ENCODE data around the gene VAV1.

- TF ChIP-seq EP300 (IDR thresholded peaks at IDR 0.05; ENCODE audit: borderline replicate concordance in 1 of 2, control insufficient read depth in 1 of 2, low read depth in 2 of 2, low read length in 2 of 2) (no peak), CTCF (IDR thresholded peaks at IDR 0.05 in 2 of 3, conservative IDR thresholded peaks at IDR 0.05 in 1 of 3; ENCODE audit: control insufficient read depth in 2 of 3, extremely low read depth in 1 of 3, insufficient read depth in 1 of 3, low read depth in 3 of 3, low read length in 3 of 3) (no peak), YBX1 (IDR thresholded peaks at IDR 0.05) (no peak), EED (IDR thresholded peaks at IDR 0.05; ENCODE audit: low read depth) (no peak; the same call in 1 of the 2 replicates), POLR2AphosphoS5 (IDR thresholded peaks at IDR 0.05; ENCODE audit: low read length) (no peak), TBL1XR1 (IDR thresholded peaks at IDR 0.05; ENCODE audit: low read depth, low read length) (no peak; the same call in 1 of the 2 replicates), NRF1 (conservative IDR thresholded peaks at IDR 0.05; ENCODE audit: low read depth, low read length) (no peak), EZH2 (IDR thresholded peaks at IDR 0.05; ENCODE audit: borderline replicate concordance, control insufficient read depth, low read depth, low read length) (no peak), ASH2L (IDR thresholded peaks at IDR 0.05; ENCODE audit: borderline replicate concordance, low read depth) (no peak), MAX (IDR thresholded peaks at IDR 0.05; ENCODE audit: low read depth, low read length) (no peak), JUND (IDR thresholded peaks at IDR 0.05; ENCODE audit: low read depth, low read length) (no peak), SREBF2 (IDR thresholded peaks at IDR 0.05; ENCODE audit: low read length) (no peak), ATF3 (IDR thresholded peaks at IDR 0.05; ENCODE audit: borderline replicate concordance, extremely low read depth, low read depth, low read length) (no peak), CEBPZ (IDR thresholded peaks at IDR 0.05; ENCODE audit: low read depth, low read length) (no peak)
These were observed 32.5 kb upstream of the VAV1 start for GRCh38 chr19:6739883-6740588.

Measured in GM12878 (cell line).